Neural cell (in vitro differentiated cells): ENCODE measurements around the gene NEDD9.

ENCODE experiments used
- CTCF ChIP-seq: fragments of 450-650 bp; IDR thresholded peaks from 2 replicates; pipeline ENCODE4 v1.5.1; 2014; ENCODE audit warnings: antibody characterized with exemption, mild to moderate bottlenecking, moderate library complexity; ENCODE audit not compliant: poor library complexity, severe bottlenecking
- EP300 ChIP-seq: fragments of 450-650 bp; conservative IDR thresholded peaks from 2 replicates; pipeline ENCODE4 v1.6.1; 2014; ENCODE audit warnings: antibody characterized with exemption, mild to moderate bottlenecking, moderate library complexity; ENCODE audit not compliant: poor library complexity, severe bottlenecking
- EZH2 ChIP-seq: fragments of 200-600, 300-800 bp; shearing (Covaris generic), sonication (generic); IDR thresholded peaks from 2 replicates; pipeline ENCODE4 v1.6.1; 2014; ENCODE audit warnings: antibody characterized with exemption, low read length, borderline replicate concordance, mild to moderate bottlenecking; ENCODE audit not compliant: insufficient read depth, poor library complexity, severe bottlenecking
- MXI1 ChIP-seq: fragments of 450-650 bp; conservative IDR thresholded peaks from 2 replicates; pipeline ENCODE4 v1.6.1; 2014; ENCODE audit warnings: antibody characterized with exemption, mild to moderate bottlenecking; ENCODE audit not compliant: poor library complexity, severe bottlenecking
- POLR2AphosphoS5 ChIP-seq: IDR thresholded peaks from 2 replicates; pipeline ENCODE4 v1.6.1; 2012
- RAD21 ChIP-seq: fragments of 450-650 bp; conservative IDR thresholded peaks from 2 replicates; pipeline ENCODE4 v1.6.1; 2014; ENCODE audit warnings: antibody characterized with exemption, mild to moderate bottlenecking, moderate library complexity
- REST ChIP-seq: IDR thresholded peaks from 2 replicates; pipeline ENCODE4 v1.6.1; 2012; ENCODE audit warnings: borderline replicate concordance
- SMC3 ChIP-seq: fragments of 450-650 bp; conservative IDR thresholded peaks from 2 replicates; pipeline ENCODE4 v1.6.1; 2014; ENCODE audit warnings: antibody characterized with exemption, mild to moderate bottlenecking, moderate library complexity; ENCODE audit not compliant: poor library complexity
- TAF1 ChIP-seq: IDR thresholded peaks from 2 replicates; pipeline ENCODE4 v1.6.1; 2012; ENCODE audit warnings: low read depth

- TF ChIP-seq SMC3: no peak
- no peak for TF ChIP-seq CTCF
- no peak for TF ChIP-seq POLR2AphosphoS5
- no peak for TF ChIP-seq MXI1
- TF ChIP-seq REST: no peak
- no peak for TF ChIP-seq TAF1
- TF ChIP-seq EP300: no peak
- no peak for TF ChIP-seq EZH2
- no peak for TF ChIP-seq RAD21
Measured at GRCh38 chr6:11226005-11226404, 6.5 kb downstream of the NEDD9 start.
